ENCODE measurements around the gene NEURL4.

The NEURL4 gene

GRCh38 chr17:7355573-7355972 is 26.4 kb upstream of the NEURL4 start:
- Histone ChIP-seq H3K27ac (ENCODE audit: low read length) (no peak overlapping the region), H2AFZ (ENCODE audit: low read depth, low read length) (no peak overlapping the region), H3K36me3 (replicated peaks; ENCODE audit: low read depth, low read length) (no peaks in the 10 kb centered on the region), H3K4me3 (ENCODE audit: low read length) (no peak overlapping the region), H3K9me3 (ENCODE audit: insufficient read depth, low read length) (no peaks in the 10 kb centered on the region), H4K20me1 (ENCODE audit: insufficient read depth, low read length) (no peaks in the 10 kb centered on the region), H3K4me2 (ENCODE audit: low read length) (no peak overlapping the region), H3K79me2 (ENCODE audit: low read length) (no peaks in the 10 kb centered on the region), H3K27me3 (ENCODE audit: low read depth, low read length) (no peaks in the 10 kb centered on the region), H3K9ac (ENCODE audit: low read length) (no peak overlapping the region), H3K4me1 (ENCODE audit: low read length) (peaks cover 11% of the 10 kb centered on the region)
- TF ChIP-seq EZH2phosphoT487 (IDR thresholded peaks at IDR 0.05; ENCODE audit: low read depth) = no peak
- TF ChIP-seq CTCF (IDR thresholded peaks at IDR 0.05; ENCODE audit: low read depth, low read length) = no peak

- Histone ChIP-seq H3K36me3 (replicated peaks; ENCODE audit: low read depth, low read length) (no peaks in the 10 kb centered on the region), H3K79me2 (ENCODE audit: low read length) (no peaks in the 10 kb centered on the region), H3K9ac (ENCODE audit: low read length) (no peak within 1 kb of the TSS), H3K4me2 (ENCODE audit: low read length) (no peak within 1 kb of the TSS), H3K27ac (ENCODE audit: low read length) (no peak within 1 kb of the TSS), H3K4me1 (ENCODE audit: low read length) (peaks cover 11% of the 10 kb centered on the region), H3K9me3 (ENCODE audit: insufficient read depth, low read length) (no peaks in the 10 kb centered on the region), H3K27me3 (ENCODE audit: low read depth, low read length) (no peaks in the 10 kb centered on the region), H2AFZ (ENCODE audit: low read depth, low read length) (no peak within 1 kb of the TSS), H4K20me1 (ENCODE audit: insufficient read depth, low read length) (no peaks in the 10 kb centered on the region), H3K4me3 (ENCODE audit: low read length) (no peak within 1 kb of the TSS)
- TF ChIP-seq CTCF (IDR thresholded peaks at IDR 0.05; ENCODE audit: low read depth, low read length) (no peak), EZH2phosphoT487 (IDR thresholded peaks at IDR 0.05; ENCODE audit: low read depth) (no peak)
Observed at GRCh38 chr17:7355053-7355452, 25.9 kb upstream of the NEURL4 start, which contains the start of gene TMEM95. Gene TMEM95 (plus strand): TSS chr17:7355156. CDS start chr17:7355205, 49 bp downstream.

- no peaks in the 10 kb centered on the region for H3K79me2 ChIP-seq (ENCODE audit: low read length)
- H4K20me1 ChIP-seq (ENCODE audit: insufficient read depth, low read length) = no peaks in the 10 kb centered on the region
- no peaks in the 10 kb centered on the region for H3K9me3 ChIP-seq (ENCODE audit: insufficient read depth, low read length)
- peaks cover 11% of the 10 kb centered on the region for H3K4me1 ChIP-seq (ENCODE audit: low read length)
- H2AFZ ChIP-seq (ENCODE audit: low read depth, low read length) = no peak overlapping the region
- H3K4me3 ChIP-seq (ENCODE audit: low read length) = no peak overlapping the region
- H3K4me2 ChIP-seq (ENCODE audit: low read length) = no peak overlapping the region
- no peaks in the 10 kb centered on the region for H3K36me3 ChIP-seq (replicated peaks; ENCODE audit: low read depth, low read length)
- no peak overlapping the region for H3K27ac ChIP-seq (ENCODE audit: low read length)
- TF ChIP-seq EZH2phosphoT487 (IDR thresholded peaks at IDR 0.05; ENCODE audit: low read depth) (no peak), CTCF (IDR thresholded peaks at IDR 0.05; ENCODE audit: low read depth, low read length) (no peak)
- no peak overlapping the region for H3K9ac ChIP-seq (ENCODE audit: low read length)
- H3K27me3 ChIP-seq (ENCODE audit: low read depth, low read length) = no peaks in the 10 kb centered on the region
Observed at GRCh38 chr17:7354262-7354843, 25.2 kb upstream of the NEURL4 start.

GRCh38 chr17:7352910-7353635 is 23.9 kb upstream of the NEURL4 start:
- Histone ChIP-seq H3K27me3 (ENCODE audit: low read depth, low read length) (no peaks in the 10 kb centered on the region), H3K4me2 (ENCODE audit: low read length) (peak overlapping the region; percentile 84), H3K4me3 (ENCODE audit: low read length) (peak overlapping the region; percentile 91), H4K20me1 (ENCODE audit: insufficient read depth, low read length) (no peaks in the 10 kb centered on the region), H3K27ac (ENCODE audit: low read length) (no peak overlapping the region), H2AFZ (ENCODE audit: low read depth, low read length) (no peak overlapping the region), H3K36me3 (replicated peaks; ENCODE audit: low read depth, low read length) (no peaks in the 10 kb centered on the region), H3K9ac (ENCODE audit: low read length) (peak overlapping the region; percentile 86; the same call in 1 of the 2 replicates), H3K4me1 (ENCODE audit: low read length) (peaks cover 11% of the 10 kb centered on the region), H3K79me2 (ENCODE audit: low read length) (no peaks in the 10 kb centered on the region), H3K9me3 (ENCODE audit: insufficient read depth, low read length) (no peaks in the 10 kb centered on the region)
- TF ChIP-seq EZH2phosphoT487 (IDR thresholded peaks at IDR 0.05; ENCODE audit: low read depth) = no peak
- no peak for TF ChIP-seq CTCF (IDR thresholded peaks at IDR 0.05; ENCODE audit: low read depth, low read length)
